ENCODE data around the gene CCL27.

Gene CCL27

GRCh38 chr9:34684145-34684544 lies 21.7 kb upstream of the CCL27 start:
- DNase-seq: no peak

GRCh38 chr9:34675869-34676268 lies 13.4 kb upstream of the CCL27 start:
- no peak for DNase-seq

GRCh38 chr9:34675048-34675714 lies 12.7 kb upstream of the CCL27 start:
- peak; percentile 57 for DNase-seq

GRCh38 chr9:34674440-34674839 lies 12.0 kb upstream of the CCL27 start:
- no peak for DNase-seq

- DNase-seq: no peak
Measured at GRCh38 chr9:34671307-34671706, 8.8 kb upstream of the CCL27 start.

GRCh38 chr9:34669809-34670562 lies 7.5 kb upstream of the CCL27 start:
- no peak for DNase-seq

GRCh38 chr9:34665381-34666250 lies 3.2 kb upstream of the CCL27 start:
- DNase-seq: peak; percentile 87

- DNase-seq: no peak
Measured at GRCh38 chr9:34665067-34665380, 2.6 kb upstream of the CCL27 start.

GRCh38 chr9:34664281-34665066 lies 2.0 kb upstream of the CCL27 start:
- peak; percentile 60 for DNase-seq

GRCh38 chr9:34663303-34663605 lies 797 bp upstream of the CCL27 start:
- DNase-seq: no peak

- no peak for DNase-seq
Measured at GRCh38 chr9:34659592-34660253, 2.7 kb downstream of the CCL27 start.

- DNase-seq: no peak
Measured at GRCh38 chr9:34658461-34658860, 4.0 kb downstream of the CCL27 start.

GRCh38 chr9:34656992-34657391 lies 5.5 kb downstream of the CCL27 start:
- DNase-seq: no peak

GRCh38 chr9:34655394-34655793 lies 7.1 kb downstream of the CCL27 start:
- no peak for DNase-seq

- no peak for DNase-seq
Measured at GRCh38 chr9:34654323-34655051, 8.0 kb downstream of the CCL27 start.

GRCh38 chr9:34653151-34654072 lies 9.0 kb downstream of the CCL27 start:
- no peak for DNase-seq

- DNase-seq: no peak
Measured at GRCh38 chr9:34652602-34653000, 9.9 kb downstream of the CCL27 start.

GRCh38 chr9:34651876-34652601 lies 10.4 kb downstream of the CCL27 start, which contains the start of gene IL11RA:
TSS of gene IL11RA (plus strand) at chr9:34652185. CDS start at chr9:34655218, 3,033 bp downstream.
- peak; percentile 53 for DNase-seq

GRCh38 chr9:34651321-34651720 lies 11.1 kb downstream of the CCL27 start:
- DNase-seq: no peak

GRCh38 chr9:34650816-34651215 lies 11.6 kb downstream of the CCL27 start:
- DNase-seq: no peak

All from activated CD8-positive, alpha-beta memory T cell treated with anti-CD3 and anti-CD28 coated beads, Interleukin-2, amount 50 U/mL, for 4 hours (primary cell).